Erythroblast (primary cell): ENCODE results near the gene AMZ2.
"Not testable (repeated sequence)": the region's sequence is repeated elsewhere in the genome, so short reads cannot be mapped to it uniquely, and the experiment has no call there.

Source experiments
- DNase-seq, 2 experiments: peaks; one replicate each; lab custom pipeline; 2025; lab: John Stamatoyannopoulos, UW
- GATA1 ChIP-seq: IDR thresholded peaks from 2 replicates; pipeline ENCODE4 v1.6.1; 2011; ENCODE audit warnings: low read depth, mild to moderate bottlenecking, control low read depth, low read length, moderate library complexity
- POLR2A ChIP-seq: IDR thresholded peaks from 2 replicates; pipeline ENCODE4 v1.6.1; 2011; ENCODE audit warnings: mild to moderate bottlenecking, low read length

AMZ2 gene

GRCh38 chr17:68210570-68211315 is 37.1 kb upstream of the AMZ2 start:
- DNase-seq, result no peak
- TF ChIP-seq POLR2A (no peak), GATA1 (no peak)

GRCh38 chr17:68213428-68214411 is 34.1 kb upstream of the AMZ2 start:
- not testable (repeated sequence) for DNase-seq

- DNase-seq, result not testable (repeated sequence)
These were observed 32.4 kb upstream of the AMZ2 start for GRCh38 chr17:68215453-68215852.

- DNase-seq, result not testable (repeated sequence)
These were observed 28.4 kb upstream of the AMZ2 start for GRCh38 chr17:68219429-68219828.

GRCh38 chr17:68220186-68220585 is 27.7 kb upstream of the AMZ2 start:
- not testable (repeated sequence) for DNase-seq

GRCh38 chr17:68220786-68221185 is 27.1 kb upstream of the AMZ2 start:
- DNase-seq, result not testable (repeated sequence)

GRCh38 chr17:68221786-68222185 is 26.1 kb upstream of the AMZ2 start:
- no peak for DNase-seq
- no peak for TF ChIP-seq GATA1
- TF ChIP-seq POLR2A, result no peak

- no peak for TF ChIP-seq POLR2A
- no peak for TF ChIP-seq GATA1
- no peak for DNase-seq
These were observed 25.2 kb upstream of the AMZ2 start for GRCh38 chr17:68222606-68223005.

- DNase-seq, result not testable (repeated sequence)
These were observed 22.8 kb upstream of the AMZ2 start for GRCh38 chr17:68225055-68225454.

GRCh38 chr17:68228039-68228680 is 19.7 kb upstream of the AMZ2 start:
- DNase-seq, result not testable (repeated sequence)

- no peak for DNase-seq
- TF ChIP-seq POLR2A, result no peak
- no peak for TF ChIP-seq GATA1
These were observed 18.8 kb upstream of the AMZ2 start for GRCh38 chr17:68228817-68229570.

GRCh38 chr17:68229619-68230018 is 18.2 kb upstream of the AMZ2 start:
- no peak for TF ChIP-seq GATA1
- TF ChIP-seq POLR2A, result no peak
- DNase-seq, result no peak

GRCh38 chr17:68231131-68231530 is 16.7 kb upstream of the AMZ2 start:
- DNase-seq, result not testable (repeated sequence)

- no peak for DNase-seq
- TF ChIP-seq POLR2A (no peak), GATA1 (no peak)
These were observed 16.3 kb upstream of the AMZ2 start for GRCh38 chr17:68231541-68231940.

GRCh38 chr17:68232741-68233140 is 15.1 kb upstream of the AMZ2 start:
- not testable (repeated sequence) for DNase-seq

- not testable (repeated sequence) for DNase-seq
These were observed 13.0 kb upstream of the AMZ2 start for GRCh38 chr17:68234726-68235335.

- not testable (repeated sequence) for DNase-seq
These were observed 12.5 kb upstream of the AMZ2 start for GRCh38 chr17:68235336-68235791.

- not testable (repeated sequence) for DNase-seq
These were observed 10.3 kb upstream of the AMZ2 start for GRCh38 chr17:68237369-68238163.
